ENCODE measurements around the gene CDKN2B.
"Not testable (repeated sequence)": the region's sequence is repeated elsewhere in the genome, so short reads cannot be mapped to it uniquely, and the experiment has no call there.

CDKN2B gene

DNA sequence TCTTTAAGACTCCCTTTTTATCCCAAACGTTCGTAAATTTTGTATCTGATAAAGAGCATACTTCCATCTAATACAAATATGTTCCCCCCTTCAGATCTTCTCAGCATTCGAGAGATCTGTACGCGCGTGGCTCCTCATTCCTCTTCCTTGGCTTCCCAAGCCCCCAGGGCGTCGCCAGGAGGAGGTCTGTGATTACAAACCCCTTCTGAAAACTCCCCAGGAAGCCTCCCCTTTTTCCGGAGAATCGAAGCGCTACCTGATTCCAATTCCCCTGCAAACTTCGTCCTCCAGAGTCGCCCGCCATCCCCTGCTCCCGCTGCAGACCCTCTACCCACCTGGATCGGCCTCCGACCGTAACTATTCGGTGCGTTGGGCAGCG is 34.8 kb downstream of the CDKN2B start:
- H3K4me3 ChIP-seq (ENCODE audit: low read depth, low read length): peak overlapping the region; percentile 65
- no peak for DNase-seq (ENCODE audit: low read depth)

- H3K4me3 ChIP-seq (ENCODE audit: low read depth, low read length): no peak overlapping the region
- no peak for DNase-seq (ENCODE audit: low read depth)
These were observed 36.7 kb downstream of the CDKN2B start for GRCh38 chr9:21972361-21972760.

GRCh38 chr9:21970800-21971640 is 38.1 kb downstream of the CDKN2B start:
- DNase-seq (ENCODE audit: low read depth): no peak
- H3K4me3 ChIP-seq (ENCODE audit: low read depth, low read length): no peak overlapping the region

DNA sequence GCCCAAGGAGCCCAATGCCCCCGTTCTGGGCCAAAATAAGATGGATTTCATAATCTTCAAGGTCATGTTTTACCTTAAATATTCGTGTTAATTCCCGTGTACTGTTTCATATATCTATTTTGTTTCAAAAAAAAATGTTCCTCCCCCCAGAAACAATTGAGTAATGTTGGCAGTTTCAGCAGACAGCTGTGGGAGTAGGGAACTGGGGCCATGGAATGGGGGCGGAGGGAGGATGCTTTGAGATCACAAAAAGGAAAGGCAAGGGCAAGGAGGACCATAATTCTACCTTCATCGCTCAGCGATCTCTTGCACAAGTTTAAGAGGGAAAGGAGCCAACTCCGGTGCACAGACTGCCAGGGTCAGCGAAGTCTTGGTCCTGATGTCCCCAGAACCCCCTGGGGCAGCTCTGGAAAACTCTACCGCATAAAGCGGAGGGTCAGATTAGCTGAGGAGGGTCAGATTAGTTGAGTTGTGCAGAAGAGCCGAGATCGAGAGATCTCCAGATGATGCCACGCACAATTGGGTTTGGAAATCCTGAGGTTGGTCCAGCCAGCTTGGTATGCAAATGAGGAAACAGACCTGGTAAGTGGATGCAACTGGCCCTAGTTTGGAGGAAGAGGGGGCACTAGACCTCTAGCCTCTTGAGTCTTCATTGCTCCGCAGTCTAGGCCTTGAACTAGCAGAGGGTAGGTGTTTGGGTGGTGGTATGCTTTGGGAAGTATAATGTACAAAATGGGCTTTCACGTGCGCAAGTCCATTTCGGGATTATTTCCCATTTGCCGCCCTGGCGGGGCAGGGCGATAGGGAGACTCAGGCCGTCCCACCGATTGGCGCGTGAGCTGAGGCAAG is 38.9 kb downstream of the CDKN2B start:
- H3K4me3 ChIP-seq (ENCODE audit: low read depth, low read length): no peak overlapping the region
- no peak for DNase-seq (ENCODE audit: low read depth)

DNA sequence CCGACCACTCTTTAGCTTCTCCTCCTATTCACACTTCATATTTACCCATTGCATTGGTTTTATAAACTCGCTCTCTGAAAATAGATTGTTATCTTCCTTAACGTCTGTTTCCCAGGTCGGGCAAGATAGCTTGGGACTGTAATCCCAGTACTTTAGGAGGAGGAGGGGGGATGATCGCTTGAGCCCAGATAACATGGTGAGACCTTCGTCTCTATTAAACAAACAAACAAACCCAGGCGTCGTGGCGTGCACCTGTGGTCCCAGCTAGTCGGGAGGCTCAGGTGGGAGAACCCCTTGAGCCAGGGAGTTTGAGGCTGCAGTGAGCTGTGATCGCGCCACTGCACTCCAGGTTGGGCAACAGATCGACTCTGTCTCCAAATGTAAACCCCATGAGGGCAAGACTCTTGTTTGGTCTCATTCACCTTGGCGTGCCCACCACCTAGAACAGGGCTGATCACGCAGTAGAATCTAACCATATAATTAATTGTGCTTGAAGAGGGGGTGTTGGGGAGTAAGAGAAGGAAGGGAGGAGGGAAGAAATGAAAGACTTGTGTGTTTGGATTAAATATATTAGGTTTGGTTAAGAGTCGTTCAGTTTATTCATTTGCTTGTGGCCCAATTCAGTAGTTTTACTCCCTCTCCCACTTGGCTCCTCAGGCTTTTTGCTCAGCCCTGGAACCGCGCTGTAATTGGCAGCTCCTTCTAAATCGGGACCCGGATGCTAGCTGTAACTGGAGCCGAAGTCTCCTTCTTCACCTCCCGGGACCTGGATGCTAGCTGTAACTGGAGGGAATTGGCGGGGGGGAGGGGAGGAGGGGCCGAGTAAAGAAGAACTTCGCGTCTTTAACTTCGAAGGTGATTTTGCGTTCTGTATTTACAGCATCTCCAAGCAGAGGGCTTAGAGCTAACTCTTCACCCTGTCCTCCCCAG is 39.8 kb downstream of the CDKN2B start:
- no peak overlapping the region for H3K4me3 ChIP-seq (ENCODE audit: low read depth, low read length)
- no peak for DNase-seq (ENCODE audit: low read depth)

- DNase-seq (ENCODE audit: low read depth): no peak
- peak overlapping the region; percentile 12 for H3K4me3 ChIP-seq (ENCODE audit: low read depth, low read length)
These were observed 40.6 kb downstream of the CDKN2B start for GRCh38 chr9:21968331-21969010.

DNA sequence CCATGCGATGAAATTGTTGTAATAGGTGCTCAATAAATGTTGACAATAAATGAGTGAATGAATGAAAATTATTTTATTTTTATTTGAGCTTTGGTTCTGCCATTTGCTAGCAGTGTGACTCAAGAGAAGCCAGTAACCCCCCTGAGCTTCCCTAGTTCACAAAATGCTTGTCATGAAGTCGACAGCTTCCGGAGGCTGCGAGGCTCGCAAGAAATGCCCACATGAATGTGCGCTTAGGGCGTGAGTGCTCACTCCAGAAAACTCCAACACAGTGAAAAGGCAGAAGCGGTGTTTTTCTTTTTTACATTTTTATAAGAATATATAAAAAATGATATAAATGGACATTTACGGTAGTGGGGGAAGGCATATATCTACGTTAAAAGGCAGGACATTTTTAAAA is 41.4 kb downstream of the CDKN2B start:
- no peak overlapping the region for H3K4me3 ChIP-seq (ENCODE audit: low read depth, low read length)
- no peak for DNase-seq (ENCODE audit: low read depth)

DNA sequence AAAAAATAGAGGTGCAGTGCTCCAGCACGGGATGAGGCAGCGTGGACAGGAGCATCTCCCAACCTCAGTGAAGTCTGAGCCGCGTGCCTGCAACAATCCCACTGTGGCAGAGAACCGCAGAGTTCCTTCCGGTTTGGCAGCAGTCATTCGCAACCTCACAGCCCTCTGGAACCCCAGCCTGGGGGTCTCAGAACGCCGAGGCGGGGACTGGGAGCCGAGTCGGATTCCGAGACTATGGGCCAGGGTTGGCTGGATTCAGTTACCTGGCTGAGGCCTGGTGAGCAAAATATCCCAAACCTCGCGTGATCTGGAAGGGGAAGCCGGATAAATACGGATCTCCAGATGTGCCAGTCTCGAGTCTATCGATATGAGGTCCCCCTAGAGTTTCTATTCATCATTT is 41.9 kb downstream of the CDKN2B start:
- DNase-seq (ENCODE audit: low read depth): no peak
- H3K4me3 ChIP-seq (ENCODE audit: low read depth, low read length): no peak overlapping the region

- no peak for DNase-seq (ENCODE audit: low read depth)
- no peak overlapping the region for H3K4me3 ChIP-seq (ENCODE audit: low read depth, low read length)
These were observed 42.8 kb downstream of the CDKN2B start for GRCh38 chr9:21966140-21966851.

DNA sequence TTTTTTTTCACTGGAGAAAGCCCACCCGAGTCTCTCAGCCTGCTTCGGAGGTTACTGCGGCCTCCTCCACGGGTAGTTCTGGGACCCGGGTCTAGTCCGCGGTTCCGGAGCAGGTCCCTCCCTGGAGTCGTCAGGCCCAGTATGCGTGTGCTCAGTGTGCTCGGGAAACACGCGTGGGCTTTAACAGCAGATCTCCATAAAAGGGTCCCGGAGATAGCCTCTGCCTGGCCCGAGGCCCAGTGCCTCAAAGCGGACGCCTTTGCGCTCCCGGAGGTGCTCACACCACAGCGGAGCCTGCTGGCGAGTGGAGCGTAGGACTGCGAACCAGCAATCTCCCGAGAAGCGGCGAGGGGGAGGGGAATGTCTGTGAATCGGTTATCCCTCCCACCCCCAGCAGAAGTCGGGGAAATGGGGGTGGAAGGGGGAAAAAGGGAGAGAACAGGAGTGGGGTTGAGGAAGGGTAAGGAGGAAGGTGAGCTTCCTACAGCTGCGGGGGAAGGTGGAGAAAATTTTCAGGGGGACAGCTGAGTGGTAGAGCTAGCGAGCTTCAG is 43.6 kb downstream of the CDKN2B start:
- DNase-seq (ENCODE audit: low read depth): no peak

DNA sequence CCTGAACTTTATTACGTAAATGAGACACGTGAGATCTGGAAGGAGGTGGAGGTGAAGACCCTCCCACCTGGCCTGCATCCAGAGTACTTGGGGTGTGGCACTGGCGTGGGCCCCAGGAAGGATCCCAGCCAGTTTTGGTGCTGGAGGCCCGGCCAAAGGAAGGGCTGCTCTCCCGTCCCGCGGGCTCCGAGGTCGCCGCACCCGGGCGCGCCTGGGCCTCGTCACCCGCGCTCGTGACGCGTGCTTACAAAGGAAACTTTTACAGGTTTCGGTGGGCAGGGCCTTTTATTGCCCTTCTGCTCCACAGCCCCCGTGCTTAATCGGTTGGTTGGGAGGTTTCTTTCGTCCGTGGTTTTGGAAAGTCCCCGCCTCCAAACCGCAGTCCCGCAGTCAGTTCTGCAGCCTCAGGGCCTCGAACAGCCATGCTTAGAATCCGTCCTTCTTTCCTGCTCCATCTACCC is 44.1 kb downstream of the CDKN2B start:
- DNase-seq (ENCODE audit: low read depth): no peak
- peak overlapping the region; percentile 40 for H3K4me3 ChIP-seq (ENCODE audit: low read depth, low read length)

More for the DNA sequence above, 43.6 kb downstream of the CDKN2B start:
- H3K4me3 ChIP-seq (ENCODE audit: low read depth, low read length): peak overlapping the region; percentile 40

GRCh38 chr9:21961569-21961968 is 47.5 kb downstream of the CDKN2B start:
- no peak for DNase-seq (ENCODE audit: low read depth)

GRCh38 chr9:21959268-21959667 is 49.8 kb downstream of the CDKN2B start:
- DNase-seq (ENCODE audit: low read depth); H3K4me3 ChIP-seq (ENCODE audit: low read depth, low read length): not testable (repeated sequence)

More at GRCh38 chr9:21961569-21961968, 47.5 kb downstream of the CDKN2B start:
- no peak overlapping the region for H3K4me3 ChIP-seq (ENCODE audit: low read depth, low read length)

DNA sequence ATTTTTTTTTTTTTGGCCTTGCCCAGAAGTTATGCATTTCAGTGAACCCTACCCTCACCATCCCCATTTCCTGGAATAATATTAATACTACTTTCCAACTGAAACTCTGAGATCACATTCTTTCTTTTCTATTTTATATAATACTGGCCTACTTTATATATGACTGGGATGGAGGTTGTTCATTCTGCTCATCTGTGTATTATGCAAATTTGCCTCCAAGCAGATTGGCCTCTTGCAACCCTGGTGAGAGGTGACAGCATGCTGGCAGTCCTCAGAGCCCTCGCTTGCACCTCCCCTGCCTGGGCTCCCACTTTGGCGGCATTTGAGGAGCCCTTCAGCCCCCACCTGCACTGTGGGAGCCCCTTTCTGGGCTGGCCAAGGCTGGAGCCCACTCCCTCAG is 50.3 kb downstream of the CDKN2B start:
- no peak for DNase-seq (ENCODE audit: low read depth)
- no peak overlapping the region for H3K4me3 ChIP-seq (ENCODE audit: low read depth, low read length)

Data from skeletal muscle cell (primary cell).